H1 (cell line): ENCODE data around the gene TRIM5. TPM values are rescaled to one million over a fixed set of nuclear protein-coding genes. Genes with fewer than 3 reads are reported as not detected.

Experiments used
- CTCF ChIA-PET: fragments of 300-600 bp; sonication (Branson Sonifier 250); formaldehyde crosslinking; loops from one replicate; lab custom pipeline; 2021; ENCODE audit not compliant: partially characterized antibody; lab: Charles Lee
- POLR2A ChIA-PET: fragments of 300-600 bp; sonication (Branson Sonifier 250); formaldehyde crosslinking; loops from one replicate; lab custom pipeline; 2021; ENCODE audit warnings: inconsistent platforms; ENCODE audit not compliant: partially characterized antibody; lab: Charles Lee
- DNase-seq, 2 experiments: peaks; one replicate each; pipeline versions ENCODE4 v3.0.0 to v3.0.0-alpha.2; 2010 to 2022; ENCODE audit warnings: low spot score in 2 of 2, low read depth in 1 of 2, mixed read lengths in 1 of 2
- FAIRE-seq: peaks from 2 replicates; lab custom pipeline; 2011; peaks lifted over from hg19 to GRCh38; lab: Jason Lieb, UNC
- H2AFZ ChIP-seq: 2 replicates; pipeline ENCODE4 v1.8.1; 2012; ENCODE audit warnings: low read length, inconsistent platforms
- H2AK5ac ChIP-seq: 2 replicates; pipeline ENCODE4 v1.6.1; 2013; ENCODE audit warnings: low read depth, low read length
- H2BK120ac ChIP-seq: replicated peaks from 2 replicates; pipeline ENCODE3; 2013; ENCODE audit warnings: low read depth, low read length, inconsistent platforms
- H2BK12ac ChIP-seq: 2 replicates; pipeline ENCODE4 v1.6.1; 2013; ENCODE audit warnings: low read depth, low read length
- H2BK15ac ChIP-seq: 2 replicates; pipeline ENCODE4 v1.6.1; 2013; ENCODE audit warnings: low read length
- H2BK20ac ChIP-seq: 2 replicates; pipeline ENCODE4 v1.6.1; 2013; ENCODE audit warnings: low read length
- H2BK5ac ChIP-seq: 2 replicates; pipeline ENCODE4 v1.6.1; 2013; ENCODE audit warnings: low read depth, low read length
- H3K14ac ChIP-seq: 2 replicates; pipeline ENCODE4 v1.6.1; 2013; ENCODE audit warnings: inconsistent platforms; ENCODE audit not compliant: insufficient read length
- H3K18ac ChIP-seq: 2 replicates; pipeline ENCODE4 v1.6.1; 2013; ENCODE audit warnings: low read length; ENCODE audit errors: extremely low read depth
- H3K23ac ChIP-seq: 2 replicates; pipeline ENCODE4 v1.6.1; 2013; ENCODE audit warnings: inconsistent platforms; ENCODE audit not compliant: insufficient read length
- H3K23me2 ChIP-seq: 2 replicates; pipeline ENCODE4 v1.6.1; 2013; ENCODE audit warnings: low read depth, low read length
- H3K27ac ChIP-seq: 2 replicates; pipeline ENCODE4 v1.6.1; 2011; ENCODE audit warnings: low read depth, low read length, inconsistent platforms
- H3K27me3 ChIP-seq, 4 experiments: replicated peaks in 1 of 4; 1 replicate in 1 of 4; 2 replicates in 3 of 4; pipeline versions ENCODE4 v1.6.1 to v1.8.1; 2011 to 2013; ENCODE audit warnings: low read length in 3 of 4, mild to moderate bottlenecking in 3 of 4, inconsistent platforms in 2 of 4, mixed read lengths in 2 of 4, moderate library complexity in 1 of 4; ENCODE audit not compliant: control insufficient read depth in 3 of 4, insufficient read depth in 3 of 4; ENCODE audit errors: extremely low read depth in 1 of 4
- H3K36me3 ChIP-seq, 4 experiments: 2 replicates each; pipeline versions ENCODE4 v1.6.1 to v1.8.1; 2011 to 2013; ENCODE audit warnings: mild to moderate bottlenecking in 4 of 4, low read length in 3 of 4, moderate library complexity in 2 of 4, control low read depth in 1 of 4, inconsistent platforms in 1 of 4; ENCODE audit not compliant: insufficient read depth in 4 of 4, control insufficient read depth in 2 of 4
- H3K4ac ChIP-seq: replicated peaks from 2 replicates; pipeline ENCODE3; 2013; ENCODE audit warnings: low read length, low read depth, mixed read lengths, inconsistent platforms; ENCODE audit not compliant: insufficient read length
- H3K4me1 ChIP-seq, 4 experiments: replicated peaks in 1 of 4; 1 replicate in 1 of 4; 2 replicates in 3 of 4; pipeline versions ENCODE4 v1.6.1 to v1.8.1; 2011 to 2013; ENCODE audit warnings: low read length in 3 of 4, inconsistent platforms in 2 of 4, mixed read lengths in 1 of 4; ENCODE audit not compliant: insufficient read depth in 4 of 4, control insufficient read depth in 3 of 4
- H3K4me2 ChIP-seq, 2 experiments: 2 replicates each; pipeline versions ENCODE4 v1.6.1 to v1.8.1; 2011 to 2013; ENCODE audit warnings: low read depth in 2 of 2, low read length in 2 of 2, control low read depth in 1 of 2, inconsistent platforms in 1 of 2, mild to moderate bottlenecking in 1 of 2; ENCODE audit not compliant: insufficient read depth in 1 of 2
- H3K4me3 ChIP-seq, 4 experiments: fragments of 200-600, 300-600 bp in 1 of 4; sonication (generic), shearing (Covaris generic), sonication (Bioruptor Twin) in 1 of 4; 2 replicates each; pipeline versions ENCODE4 v1.5.1 to v1.8.1; 2011 to 2016; ENCODE audit warnings: low read length in 4 of 4, low read depth in 3 of 4, control low read depth in 2 of 4, inconsistent platforms in 2 of 4, mild to moderate bottlenecking in 2 of 4, mixed read lengths in 1 of 4, moderate library complexity in 1 of 4; ENCODE audit not compliant: insufficient read depth in 2 of 4; ENCODE audit errors: extremely low read depth in 1 of 4
- H3K56ac ChIP-seq: replicated peaks from 2 replicates; pipeline ENCODE3; 2013; ENCODE audit warnings: low read depth, mild to moderate bottlenecking, mixed read lengths, low read length, inconsistent platforms; ENCODE audit not compliant: insufficient read length
- H3K79me1 ChIP-seq: 2 replicates; pipeline ENCODE4 v1.6.1; 2013; ENCODE audit warnings: low read depth, low read length, control low read depth
- H3K79me2 ChIP-seq, 2 experiments: 2 replicates each; pipeline versions ENCODE4 v1.6.1 to v1.8.1; 2012 to 2013; ENCODE audit warnings: low read length in 2 of 2, mild to moderate bottlenecking in 2 of 2, inconsistent platforms in 1 of 2; ENCODE audit not compliant: insufficient read depth in 2 of 2, control insufficient read depth in 1 of 2
- H3K9ac ChIP-seq, 4 experiments: replicated peaks in 1 of 4; 1 replicate in 1 of 4; 2 replicates in 3 of 4; pipeline versions ENCODE4 v1.6.1 to v1.8.1; 2011 to 2013; ENCODE audit warnings: low read depth in 3 of 4, low read length in 3 of 4, control low read depth in 2 of 4, mild to moderate bottlenecking in 2 of 4, moderate library complexity in 2 of 4, inconsistent platforms in 1 of 4; ENCODE audit errors: extremely low read depth in 1 of 4
- H3K9me3 ChIP-seq, 2 experiments: 2 replicates each; pipeline versions ENCODE4 v1.6.1 to v1.8.1; 2012 to 2013; ENCODE audit warnings: mild to moderate bottlenecking in 2 of 2, moderate library complexity in 2 of 2, control low read depth in 1 of 2, inconsistent platforms in 1 of 2, low read depth in 1 of 2, low read length in 1 of 2, mixed read lengths in 1 of 2; ENCODE audit not compliant: insufficient read depth in 2 of 2
- H4K20me1 ChIP-seq, 2 experiments: replicated peaks in 1 of 2; 2 replicates each; pipeline versions ENCODE3 to v1.8.1; 2011 to 2013; ENCODE audit warnings: inconsistent platforms in 2 of 2, low read length in 2 of 2, mild to moderate bottlenecking in 1 of 2; ENCODE audit not compliant: insufficient read depth in 2 of 2, control insufficient read depth in 1 of 2
- H4K5ac ChIP-seq: 2 replicates; pipeline ENCODE4 v1.6.1; 2013; ENCODE audit warnings: low read length, low read depth, mixed read lengths, inconsistent platforms; ENCODE audit not compliant: insufficient read length
- H4K8ac ChIP-seq: 2 replicates; pipeline ENCODE4 v1.8.0; 2013; ENCODE audit warnings: mild to moderate bottlenecking, moderate library complexity, low read length, inconsistent platforms; ENCODE audit not compliant: insufficient read depth; ENCODE audit errors: extremely low read depth
- H4K91ac ChIP-seq: replicated peaks from 2 replicates; pipeline ENCODE3; 2013; ENCODE audit warnings: low read length, mixed read lengths, inconsistent platforms; ENCODE audit not compliant: insufficient read length
- ATF2 ChIP-seq: IDR thresholded peaks from 2 replicates; pipeline ENCODE4 v1.6.1; 2012; ENCODE audit warnings: low read length, inconsistent platforms
- CBX5 ChIP-seq: fragments of 300-800, 300-1000 bp; sonication (generic); IDR thresholded peaks from 2 replicates; pipeline ENCODE4 v1.7.1; 2016; ENCODE audit warnings: antibody characterized with exemption, low read length, low read depth
- JUN ChIP-seq: IDR thresholded peaks from 2 replicates; pipeline ENCODE4 v1.6.1; 2011; ENCODE audit warnings: low read depth, mild to moderate bottlenecking, improper control_type of control experiment, low read length
- JUND ChIP-seq: IDR thresholded peaks from 2 replicates; pipeline ENCODE4 v1.6.1; 2011; ENCODE audit warnings: mild to moderate bottlenecking, improper control_type of control experiment, low read length
- NANOG ChIP-seq: IDR thresholded peaks from 2 replicates; pipeline ENCODE4 v1.6.1; 2011; ENCODE audit warnings: low read length, low read depth, mild to moderate bottlenecking, inconsistent platforms; ENCODE audit not compliant: insufficient read depth, poor library complexity, severe bottlenecking
- NRF1 ChIP-seq: IDR thresholded peaks from 2 replicates; pipeline ENCODE4 v1.6.1; 2011; ENCODE audit warnings: mild to moderate bottlenecking, low read depth, low read length, improper control_type of control experiment
- RFX5 ChIP-seq: IDR thresholded peaks from 2 replicates; pipeline ENCODE4 v1.6.1; 2011; ENCODE audit warnings: low read depth, low read length, improper control_type of control experiment, borderline replicate concordance
- RNF2 ChIP-seq: fragments of 200-900, 300-1000 bp; sonication (generic); IDR thresholded peaks from 2 replicates; pipeline ENCODE4 v1.7.1; 2016; ENCODE audit warnings: borderline replicate concordance, low read depth, mild to moderate bottlenecking, antibody characterized with exemption, low read length; ENCODE audit not compliant: poor library complexity, severe bottlenecking; ENCODE audit errors: missing control alignments
- SIX5 ChIP-seq: IDR thresholded peaks from 2 replicates; pipeline ENCODE4 v1.6.1; 2011; ENCODE audit warnings: mild to moderate bottlenecking, low read depth, low read length
- TAF7 ChIP-seq: optimal IDR thresholded peaks from 2 replicates; pipeline ENCODE3; 2011; ENCODE audit warnings: low read depth, mild to moderate bottlenecking, inconsistent platforms, low read length, moderate library complexity, borderline replicate concordance
- TEAD4 ChIP-seq: IDR thresholded peaks from 2 replicates; pipeline ENCODE4 v1.6.1; 2012; ENCODE audit warnings: low read depth, low read length, inconsistent platforms, mixed read lengths
- YY1 ChIP-seq: IDR thresholded peaks from 2 replicates; pipeline ENCODE4 v1.6.1; 2011; ENCODE audit warnings: low read depth, mild to moderate bottlenecking, low read length
- WGBS, 2 experiments: shearing (Covaris generic) in 1 of 2; methylation state at CpG; one replicate each; pipeline versions ENCODE4 v1.1.6 to v1.1.7; 2013 to 2015; ENCODE audit warnings: low lambda C conversion rate in 2 of 2, mixed read lengths in 2 of 2, inconsistent platforms in 1 of 2, low coverage in 1 of 2, missing lambda C conversion rate in 1 of 2; ENCODE audit not compliant: insufficient replicate concordance in 2 of 2, insufficient coverage in 1 of 2, insufficient read length in 1 of 2; ENCODE audit errors: extremely low coverage in 1 of 2, missing lambda C conversion rate in 1 of 2; 5-methylcytosine and 5-hydroxymethylcytosine counted together
- polyA plus RNA-seq, 7 experiments: library from polyadenylated mRNA; depleted of rRNA in 3 of 7; stranded (reverse) in 5 of 7; unstranded in 2 of 7; fragments of >200 nt in 5 of 7; fragments of 200-250 nt in 2 of 7; gene quantifications; 1 replicate in 5 of 7; 2 replicates in 1 of 7; 4 replicates in 1 of 7; pipeline versions ENCODE4 v1.2.1 to v1.2.3, GENCODE V29; 2011 to 2013; ENCODE audit warnings: missing spikeins in 2 of 7, mixed read lengths in 2 of 7
- total RNA-seq: library from RNA; stranded (reverse); fragmentation: NEBNext Ultra II Directional; extraction: Animal tissue kit (Norgen Biotek cat#: 25700); gene quantifications from 2 replicates; pipeline ENCODE4 v1.2.1, GENCODE V29; 2021

TRIM5 gene
- total and polyA plus RNA-seq, 2 of the 8 experiments (the other 6 are each of a cell fraction or from before 2014, with no cell fraction given) = 23.5 to 35.5 TPM

- no peak overlapping the region for H3K27ac ChIP-seq
- no peak overlapping the region for H3K56ac ChIP-seq
- H2BK5ac ChIP-seq = no peak overlapping the region
- no peak overlapping the region for H2BK20ac ChIP-seq
- H2BK15ac ChIP-seq = no peak overlapping the region
- H3K18ac ChIP-seq = no peak overlapping the region
- no peak overlapping the region for H4K8ac ChIP-seq
- H4K20me1 ChIP-seq = peaks cover 0 to under 1% of the 10 kb centered on the region in 2 experiments
- no peak overlapping the region for H3K4me2 ChIP-seq
- H3K4me3 ChIP-seq = no peak overlapping the region
- H3K23me2 ChIP-seq = no peaks in the 10 kb centered on the region
- no peak overlapping the region for H4K91ac ChIP-seq
- H3K14ac ChIP-seq = no peak overlapping the region
- 60 to 100% methylated on average over 1 to 3 of the region's 3 CpGs for WGBS, 2 experiments
- no peaks in the 10 kb centered on the region for H3K4me1 ChIP-seq
- POLR2A ChIA-PET = interaction anchor here (1.4 kb wide), 1 partner anchor 16 kb away, joined by 5 read pairs; the partner anchor contains the start of gene TRIM5
- H2BK120ac ChIP-seq = no peak overlapping the region
- H3K27me3 ChIP-seq = no peaks in the 10 kb centered on the region
- H4K5ac ChIP-seq = no peak overlapping the region
- H3K79me2 ChIP-seq = no peaks in the 10 kb centered on the region; a peak in 1 of 4 replicates
- no peak overlapping the region for H3K23ac ChIP-seq
- no peak overlapping the region for H2AK5ac ChIP-seq
- H3K79me1 ChIP-seq = no peaks in the 10 kb centered on the region
- H3K4ac ChIP-seq = no peak overlapping the region
- no peak for FAIRE-seq
- no peaks in the 10 kb centered on the region for H3K9me3 ChIP-seq
- no peak for DNase-seq
- peaks cover 4 to 64% (median 39%) of the 10 kb centered on the region in 4 experiments for H3K36me3 ChIP-seq
- no peak overlapping the region for H2AFZ ChIP-seq
- no peak overlapping the region for H2BK12ac ChIP-seq
- H3K9ac ChIP-seq = no peak overlapping the region
- CTCF ChIA-PET = interaction anchor here (1.1 to 3.9 kb wide), 3 partner anchors 11 to 88 kb away, joined by 3 to 17 read pairs (median 5); partner anchors contain the start of gene TRIM5
- TF ChIP-seq SIX5 (no peak), YY1 (no peak), CBX5 (no peak), JUN (no peak), ATF2 (no peak), JUND (no peak), NANOG (no peak), TAF7 (no peak), RFX5 (no peak), RNF2 (no peak), TEAD4 (no peak), NRF1 (no peak)
These were observed 16.2 kb upstream of the TRIM5 start for GRCh38 chr11:5701055-5701577.
